Adrenal gland (tissue), 12 donors: ENCODE data around the gene FOXK2. TPM values are rescaled to one million over a fixed set of nuclear protein-coding genes. Genes with fewer than 3 reads are reported as not detected.

Experiments
- DNase-seq, 7 donors: peaks; one replicate each; pipeline ENCODE4 v3.0.0-alpha.2; 2019 to 2020
- H3K27ac ChIP-seq, 5 donors: fragments of 200-600 bp; sonication (generic) in 4 of 5; 1 replicate in 3 of 5; 2 replicates in 2 of 5; pipeline versions ENCODE4 v1.5.1 to v1.8.0; 2016 to 2020; ENCODE audit warnings: mild to moderate bottlenecking in 1 of 5
- H3K27me3 ChIP-seq: fragments of 200-600 bp; 2 replicates; pipeline ENCODE4 v1.8.0; 2021
- H3K36me3 ChIP-seq, 2 donors: fragments of 200-600 bp; replicated peaks in 1 of 2; 1 replicate in 1 of 2; 2 replicates in 1 of 2; pipeline versions ENCODE4 v1.5.1 to v1.8.0; 2018 to 2022
- H3K4me1 ChIP-seq, 2 donors: fragments of 200-600 bp; replicated peaks in 1 of 2; 1 replicate in 1 of 2; 2 replicates in 1 of 2; pipeline versions ENCODE4 v1.5.1 to v1.8.0; 2018 to 2021
- H3K4me3 ChIP-seq, 4 donors: fragments of 200-600 bp; sonication (generic) in 3 of 4; one replicate each; pipeline ENCODE4 v1.5.1; 2016 to 2018
- H3K9me3 ChIP-seq, 3 donors: fragments of 200-600 bp; sonication (generic) in 1 of 3; replicated peaks in 1 of 3; 1 replicate in 2 of 3; 2 replicates in 1 of 3; pipeline versions ENCODE4 v1.5.1 to v1.8.0; 2016 to 2021
- POLR2A ChIP-seq, 2 donors: fragments of 450-650 bp; IDR thresholded peaks; one replicate each; pipeline ENCODE4 v1.6.1; 2017; ENCODE audit warnings: antibody characterized with exemption in 2 of 2, mild to moderate bottlenecking in 2 of 2, moderate library complexity in 1 of 2
- WGBS, 4 donors: extraction: QIAGEN DNeasy Blood & Tissue Kit in 2 of 4; methylation state at CpG; one replicate each; pipeline versions ENCODE4 v1.1.5 to v1.1.7; 2013 to 2017; 5-methylcytosine and 5-hydroxymethylcytosine counted together
- intact Hi-C, 2 donors: fragments of 100-400 bp; cut with DNase I; formaldehyde crosslinking; loops; one replicate each; pipeline versions ENCODE4 v1.14.1 to v1.15.0; 2022 to 2023
- polyA plus RNA-seq, 3 donors: library from polyadenylated mRNA; stranded (reverse); fragments of 200-250 nt in 2 of 3; fragments of 350-450 nt in 1 of 3; fragmentation: Illumina TruSeq in 1 of 3; extraction: RNeasy Lipid Tissue Mini Kit (QIAGEN cat#74804) in 1 of 3; gene quantifications; one replicate each; pipeline ENCODE4 v1.2.3, GENCODE V29; 2013 to 2014
- total RNA-seq, 9 donors: library from RNA; depleted of rRNA in 4 of 9; stranded (reverse); fragments of >200 nt in 4 of 9; fragments of 120-200 nt in 1 of 9; fragmentation: NEBNext Ultra II Directional in 1 of 9; extraction: Animal tissue kit (Norgen Biotek cat#: 25700) in 1 of 9; gene quantifications; one replicate each; pipeline versions ENCODE4 v1.1.0 to v1.2.4, GENCODE V29; 2013 to 2023
- TF ChIP-seq, protein P1 (sequence below), 6 experiments: fragments of 450-650 bp in 4 of 6; fragments of 200-600 bp in 2 of 6; sonication (generic) in 1 of 6; IDR thresholded peaks; 1 replicate in 5 of 6; 2 replicates in 1 of 6; pipeline versions ENCODE4 v1.5.1 to v1.8.0; 2016 to 2021; ENCODE audit warnings: antibody characterized with exemption in 6 of 6, mild to moderate bottlenecking in 2 of 6, moderate library complexity in 1 of 6
- donor health status: healthy with polysubstance abuse.
- donor health status: Bipolar disorder and iron deficiency.
- donor health status: DM: yes; HTN: yes; CAD: no.
- donor health status: DM: no; HTN: no; CAD: no.
- donor health status: DM: no; HTN: no; CAD: no.
- donor health status: DM: yes; HTN: yes; CAD: no.

FOXK2 gene
- total and polyA plus RNA-seq, 12 donors = 30.5 to 138 (median 45.5) TPM

DNA sequence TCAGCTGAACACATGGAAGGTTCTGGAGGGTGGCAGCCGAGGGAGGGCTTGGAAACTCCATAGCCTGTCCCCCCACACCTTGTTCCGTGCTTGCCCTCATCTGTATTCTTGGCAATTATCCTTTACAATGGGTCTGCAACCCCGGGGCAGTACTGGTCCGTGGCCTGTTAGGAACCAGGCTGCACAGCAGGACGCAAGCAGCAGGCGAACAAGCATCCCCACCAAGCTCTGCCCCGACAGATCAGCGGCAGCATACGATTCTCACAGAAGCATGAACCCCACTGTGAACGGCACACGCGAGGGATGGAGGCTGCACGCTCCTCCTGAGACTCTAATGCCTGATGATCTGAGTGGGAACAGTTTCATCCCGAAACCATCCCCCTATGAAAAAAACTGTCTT lies 122.5 kb downstream of the FOXK2 start:
- Histone ChIP-seq H3K36me3 (peaks cover 0 to 46% of the 10 kb centered on the region in 2 donors), H3K27me3 (no peaks in the 10 kb centered on the region), H3K4me1 (peaks cover 5 to 7% of the 10 kb centered on the region in 2 donors), H3K4me3 (no peak overlapping the region), H3K9me3 (no peaks in the 10 kb centered on the region), H3K27ac (no peak overlapping the region)
- TF ChIP-seq POLR2A (IDR thresholded peaks at IDR 0.05) = no peak
- TF ChIP-seq, protein P1, sequence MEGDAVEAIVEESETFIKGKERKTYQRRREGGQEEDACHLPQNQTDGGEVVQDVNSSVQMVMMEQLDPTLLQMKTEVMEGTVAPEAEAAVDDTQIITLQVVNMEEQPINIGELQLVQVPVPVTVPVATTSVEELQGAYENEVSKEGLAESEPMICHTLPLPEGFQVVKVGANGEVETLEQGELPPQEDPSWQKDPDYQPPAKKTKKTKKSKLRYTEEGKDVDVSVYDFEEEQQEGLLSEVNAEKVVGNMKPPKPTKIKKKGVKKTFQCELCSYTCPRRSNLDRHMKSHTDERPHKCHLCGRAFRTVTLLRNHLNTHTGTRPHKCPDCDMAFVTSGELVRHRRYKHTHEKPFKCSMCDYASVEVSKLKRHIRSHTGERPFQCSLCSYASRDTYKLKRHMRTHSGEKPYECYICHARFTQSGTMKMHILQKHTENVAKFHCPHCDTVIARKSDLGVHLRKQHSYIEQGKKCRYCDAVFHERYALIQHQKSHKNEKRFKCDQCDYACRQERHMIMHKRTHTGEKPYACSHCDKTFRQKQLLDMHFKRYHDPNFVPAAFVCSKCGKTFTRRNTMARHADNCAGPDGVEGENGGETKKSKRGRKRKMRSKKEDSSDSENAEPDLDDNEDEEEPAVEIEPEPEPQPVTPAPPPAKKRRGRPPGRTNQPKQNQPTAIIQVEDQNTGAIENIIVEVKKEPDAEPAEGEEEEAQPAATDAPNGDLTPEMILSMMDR (IDR thresholded peaks at IDR 0.05) = no peak
- intact Hi-C loops = loop anchor here in 1 of 2 donors (10.0 kb wide), 1 partner anchor 113 kb away; the partner anchor contains the start of gene TBCD
- 88 to 94% (median 91%) methylated on average over 14 of the region's 14 CpGs for WGBS, 4 donors
- no peak for DNase-seq

DNA sequence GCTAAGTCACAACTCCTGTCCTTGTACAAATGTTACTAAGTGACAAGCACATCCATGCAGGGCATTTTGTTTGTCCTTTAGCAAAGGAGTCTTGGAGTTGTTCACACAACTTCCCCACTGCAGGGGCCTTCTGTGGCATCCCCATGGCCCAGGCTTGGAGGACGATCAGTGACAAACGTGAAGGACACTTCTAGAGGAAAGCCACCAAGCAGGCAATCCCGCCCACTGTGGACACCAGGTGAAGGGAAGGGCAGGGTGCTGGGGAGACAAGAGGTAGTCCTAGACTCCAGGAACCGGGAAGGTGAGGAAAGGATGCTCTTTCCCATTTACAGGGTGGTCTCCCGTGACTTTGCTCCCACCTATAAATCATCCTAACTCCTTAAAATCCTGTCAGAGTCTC lies 124.6 kb downstream of the FOXK2 start:
- Histone ChIP-seq H3K36me3 (peaks cover 0 to 46% of the 10 kb centered on the region in 2 donors), H3K4me3 (no peak overlapping the region), H3K27me3 (no peaks in the 10 kb centered on the region), H3K9me3 (no peaks in the 10 kb centered on the region), H3K27ac (no peak overlapping the region), H3K4me1 (peaks cover 10 to 12% of the 10 kb centered on the region in 2 donors)
- no peak for DNase-seq
- 63 to 83% (median 78%) methylated on average over 5 of the region's 5 CpGs for WGBS, 4 donors
- intact Hi-C loops = loop anchor here in 1 of 2 donors (10.0 kb wide), 1 partner anchor 111 kb away; the partner anchor contains the start of gene TBCD
- no peak for TF ChIP-seq POLR2A (IDR thresholded peaks at IDR 0.05)
- TF ChIP-seq, protein P1 (IDR thresholded peaks at IDR 0.05) = no peak

DNA sequence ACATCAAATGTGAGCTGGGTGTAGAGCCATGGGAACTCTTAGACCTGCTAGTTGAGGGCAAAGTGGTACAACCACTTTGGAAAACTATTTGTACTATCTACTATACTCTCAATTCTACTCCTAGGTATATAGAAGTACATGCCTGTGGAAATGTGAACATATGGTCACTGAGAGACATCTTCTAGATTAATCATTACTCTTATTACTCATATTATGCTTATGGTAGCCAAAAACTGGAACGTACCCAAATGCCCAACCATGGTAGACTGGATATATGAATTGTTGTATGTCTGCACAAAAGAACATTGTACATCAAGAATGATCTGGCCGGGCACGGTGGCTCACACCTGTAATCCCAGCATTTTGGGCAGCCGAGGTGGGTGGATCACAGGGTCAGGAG lies 126.0 kb downstream of the FOXK2 start:
- H3K27me3 ChIP-seq = no peaks in the 10 kb centered on the region
- intact Hi-C loops = loop anchor here in 1 of 2 donors (10.0 kb wide), 1 partner anchor 109 kb away; the partner anchor contains the start of gene TBCD
- TF ChIP-seq, protein P1 (IDR thresholded peaks at IDR 0.05) = no peak
- TF ChIP-seq POLR2A (IDR thresholded peaks at IDR 0.05) = no peak
- H3K36me3 ChIP-seq = peaks cover 0 to 39% of the 10 kb centered on the region in 2 donors
- no peak for DNase-seq
- no peaks in the 10 kb centered on the region for H3K9me3 ChIP-seq
- WGBS, 4 donors = 85 to 98% (median 96%) methylated on average over 4 of the region's 4 CpGs
- H3K27ac ChIP-seq = no peak overlapping the region
- H3K4me1 ChIP-seq = peaks cover 10 to 12% of the 10 kb centered on the region in 2 donors
- no peak overlapping the region for H3K4me3 ChIP-seq

DNA sequence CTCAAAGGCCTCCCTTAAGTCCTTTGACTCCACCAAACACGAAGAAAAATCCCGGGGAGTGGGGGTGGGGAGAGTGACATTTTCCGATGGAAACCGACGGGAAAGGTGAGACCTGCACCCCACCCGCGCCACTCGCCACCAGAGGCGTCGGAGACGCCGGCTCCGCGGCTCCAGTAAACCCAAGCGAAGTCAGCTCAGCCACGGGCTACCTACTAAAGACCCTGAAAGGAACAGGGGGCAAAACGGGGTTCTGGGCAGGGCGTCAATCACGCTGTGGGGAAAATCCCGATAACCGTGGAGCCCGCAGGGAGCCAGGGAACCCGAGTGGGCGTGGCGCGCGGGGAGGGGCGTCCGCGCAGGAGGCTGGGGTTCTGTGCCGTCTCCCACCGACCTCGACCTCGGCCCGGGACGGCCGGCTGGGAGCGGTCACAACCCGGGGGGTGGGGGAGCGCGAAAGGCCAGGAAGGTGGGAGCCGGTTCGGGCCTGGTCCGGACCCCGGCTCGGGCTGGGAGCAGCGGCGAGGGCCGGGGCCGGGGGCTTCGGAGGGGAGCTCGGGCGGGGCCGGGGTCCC lies 128.1 kb downstream of the FOXK2 start:
- Histone ChIP-seq H3K9me3 (no peaks in the 10 kb centered on the region), H3K27me3 (no peaks in the 10 kb centered on the region), H3K27ac (peak overlapping the region; percentile 83 to 100 (median 98)), H3K4me1 (peaks cover 10 to 12% of the 10 kb centered on the region in 2 donors), H3K4me3 (peak overlapping the region; percentile 86 to 94 (median 90)), H3K36me3 (peaks cover 0 to 18% of the 10 kb centered on the region in 2 donors)
- intact Hi-C loops = loop anchor here in 1 of 2 donors (10.0 kb wide), 1 partner anchor 107 kb away; the partner anchor contains the start of gene TBCD
- TF ChIP-seq POLR2A (IDR thresholded peaks at IDR 0.05) = no peak
- TF ChIP-seq, protein P1 (IDR thresholded peaks at IDR 0.05) = peak in 2 of 6 experiments; percentile 20 to 33
- WGBS, 4 donors = 0 to 1% (median 0%) methylated on average over 13 to 54 of the region's 54 CpGs
- peak; percentile 47 to 69 (median 54) for DNase-seq
